Left lobe of liver (tissue), 2 donors: ENCODE results near the gene SLCO3A1. TPM values are rescaled to one million over a fixed set of nuclear protein-coding genes. Genes with fewer than 3 reads are reported as not detected.

Experiments
- ATAC-seq: fragments of 200-7000 bp; cut with Tn5 transposase; one replicate; pipeline ENCODE4 v1.9.1; 2020; ENCODE audit warnings: mild to moderate bottlenecking, moderate library complexity
- DNase-seq: peaks from one replicate; pipeline ENCODE4 v3.0.0-alpha.2; 2020; ENCODE audit warnings: low spot score
- total RNA-seq: library from RNA; stranded (reverse); gene quantifications from one replicate; pipeline ENCODE4 v1.2.1, GENCODE V29; 2021
- donor health status: DM: no; HTN: no; CAD: no; lungs with moderate emphysema.
- donor health status: DM: no; HTN: yes; CAD: no.

The SLCO3A1 gene
- total RNA-seq, 1 donor from 2014 or later = 3.4 TPM

DNA sequence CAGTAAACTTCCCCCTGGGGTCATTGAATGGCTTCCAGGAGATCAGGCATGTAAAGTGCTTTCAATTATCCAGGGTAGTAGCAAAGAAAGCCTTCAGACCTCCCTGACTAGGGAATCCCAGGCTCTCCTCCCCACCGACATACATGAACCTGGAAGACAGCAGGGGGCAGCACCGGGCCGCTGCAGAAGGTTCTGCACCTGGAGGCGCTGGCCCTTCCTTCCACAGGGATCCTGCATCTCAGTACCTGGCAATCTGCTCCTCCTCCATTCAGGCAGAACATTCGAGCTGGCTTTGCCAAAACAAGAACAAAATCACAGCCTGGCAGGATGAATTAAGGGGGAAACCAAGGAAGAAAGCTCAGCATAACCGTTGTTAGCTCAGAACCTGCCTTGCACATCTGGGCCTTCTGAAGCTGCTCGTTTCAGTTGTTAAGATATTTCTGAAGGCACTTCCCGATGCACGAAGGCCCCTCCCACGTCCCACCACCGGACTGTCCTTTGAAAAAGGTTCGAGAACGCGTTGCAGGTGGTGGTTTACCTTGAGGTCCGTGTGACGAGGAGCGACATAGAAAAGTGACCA is 237.7 kb downstream of the SLCO3A1 start:
- peak; percentile 62 for DNase-seq
- ATAC-seq = peak; percentile 94

DNA sequence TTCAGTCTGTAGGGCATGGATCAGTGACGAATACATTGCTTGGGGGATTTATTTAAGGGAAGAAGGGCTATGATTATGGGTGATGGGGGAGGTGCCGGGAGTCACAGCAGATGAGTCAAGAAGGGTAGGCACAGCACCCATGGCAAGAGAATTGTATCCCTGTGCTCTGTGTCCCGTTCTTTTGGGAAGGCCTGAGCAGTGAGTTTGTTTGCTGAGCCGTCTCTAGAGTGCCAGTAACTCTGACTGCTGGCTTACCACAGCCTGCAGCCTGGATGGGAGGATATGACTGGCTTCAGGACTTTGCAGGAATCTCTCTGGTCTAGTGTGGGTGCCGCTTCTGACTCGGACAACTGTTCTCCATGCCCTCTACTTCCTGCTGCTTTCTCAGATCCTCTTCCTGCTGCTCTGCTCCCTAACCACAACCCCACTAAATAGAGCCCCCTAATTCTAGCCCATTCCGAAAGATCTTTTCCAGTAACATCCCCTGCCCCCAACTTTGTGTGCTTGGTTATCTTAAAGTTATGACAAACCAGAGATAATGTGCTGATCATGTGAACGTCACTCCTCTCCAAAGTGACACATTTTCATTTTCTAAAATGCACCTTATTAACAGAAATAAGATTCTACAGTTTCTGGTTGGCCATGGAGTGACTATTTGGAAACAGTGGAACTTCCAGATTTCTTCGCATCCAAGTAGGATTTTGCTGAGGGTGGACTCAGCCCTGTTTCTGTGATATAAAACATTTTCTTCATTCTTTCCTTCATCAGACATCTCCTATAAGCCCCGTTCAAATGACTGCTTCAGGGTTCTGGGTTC is 239.0 kb downstream of the SLCO3A1 start:
- ATAC-seq (no peak), DNase-seq (no peak)

DNA sequence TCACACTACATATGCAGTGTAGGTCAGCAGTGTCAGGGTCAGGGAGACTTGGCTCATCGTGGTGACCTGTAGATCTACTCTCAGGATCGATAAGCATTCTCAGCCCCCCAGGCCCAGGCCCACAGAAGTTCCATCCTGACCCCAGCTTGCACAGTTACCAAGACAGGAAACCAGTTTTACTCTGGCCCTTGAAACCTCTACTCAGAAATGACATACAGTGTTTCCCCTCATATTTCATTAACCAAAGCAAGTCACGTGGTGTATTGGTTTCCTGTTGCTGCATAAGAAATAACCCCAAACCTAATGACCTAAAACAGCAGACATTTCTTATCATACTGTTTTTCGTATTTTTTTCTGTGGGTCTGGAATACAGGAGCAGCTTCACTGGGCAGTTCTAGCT is 242.2 kb downstream of the SLCO3A1 start:
- ATAC-seq = no peak
- DNase-seq = no peak

DNA sequence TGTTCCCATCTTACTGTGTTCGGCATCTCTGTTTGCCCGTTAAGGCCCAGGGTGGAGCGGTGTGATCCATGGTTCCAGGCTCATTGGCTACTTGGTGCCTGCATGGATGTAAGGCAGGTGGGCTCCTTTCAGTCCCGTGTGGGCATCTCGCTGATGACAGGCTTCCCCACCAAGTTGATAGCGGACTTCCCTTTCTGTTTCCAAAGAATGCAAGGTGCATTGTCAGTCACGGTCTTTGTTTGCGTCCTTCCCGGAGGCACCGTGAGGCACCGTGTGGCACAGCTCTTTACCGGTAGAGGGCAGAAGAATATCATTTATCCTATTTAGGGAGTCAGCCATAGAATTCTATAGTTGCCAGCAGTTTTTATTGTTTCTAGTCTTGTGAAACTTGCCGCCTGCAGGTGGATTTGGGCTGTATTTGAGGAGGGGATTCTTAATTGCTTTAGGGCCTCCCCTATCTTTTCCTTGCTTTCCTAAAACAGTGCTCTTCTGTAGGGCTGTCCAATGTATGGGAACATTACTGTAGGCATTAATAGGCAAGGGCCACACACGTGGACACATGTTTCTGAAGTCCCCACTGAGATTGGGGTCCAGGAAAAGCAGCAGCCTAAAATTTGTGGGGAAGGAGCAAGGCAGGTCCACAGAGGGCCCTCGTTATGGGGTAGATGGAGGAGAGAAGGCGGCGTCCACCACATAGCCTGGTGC is 244.1 kb downstream of the SLCO3A1 start:
- DNase-seq (no peak), ATAC-seq (peak; percentile 96)

DNA sequence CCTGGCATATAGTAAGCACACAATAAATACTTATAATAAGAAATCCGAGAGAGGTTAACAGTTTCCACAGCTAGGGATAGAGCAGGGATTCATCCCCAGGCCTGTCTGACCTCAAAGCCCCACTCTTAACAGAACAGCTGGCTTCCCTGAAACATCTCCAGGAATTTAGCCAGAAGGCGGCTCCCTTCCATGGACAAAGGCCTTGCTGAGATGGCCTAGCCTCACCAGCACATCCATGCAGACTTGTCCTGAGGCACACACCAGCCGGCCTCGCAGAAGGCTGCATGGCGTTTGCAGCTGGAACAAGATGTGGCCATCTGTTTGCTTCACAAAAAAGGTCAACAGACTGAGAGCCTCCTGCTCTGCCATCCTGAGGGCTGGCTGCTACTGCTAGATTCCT is 245.4 kb downstream of the SLCO3A1 start:
- DNase-seq (no peak), ATAC-seq (peak; percentile 43)

DNA sequence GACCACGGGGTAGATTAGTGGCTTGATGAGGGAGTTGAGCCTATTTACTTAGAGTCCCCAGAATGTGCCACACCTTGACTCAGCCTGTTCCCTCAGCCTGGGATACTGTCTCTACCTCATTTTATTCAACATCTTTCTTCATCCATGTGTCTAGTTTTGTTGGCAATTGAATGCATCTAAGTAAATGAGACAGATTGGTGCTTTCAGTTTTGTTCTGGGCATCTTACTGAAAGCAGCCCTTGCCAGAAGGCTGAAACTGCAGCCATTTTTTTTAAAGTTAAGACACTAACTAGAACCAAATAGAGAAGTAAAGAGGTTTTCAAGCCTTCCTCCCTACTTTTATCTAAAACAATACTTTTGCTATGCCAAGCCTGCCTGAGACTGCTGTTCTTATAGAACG is 246.8 kb downstream of the SLCO3A1 start:
- DNase-seq (no peak), ATAC-seq (no peak)

DNA sequence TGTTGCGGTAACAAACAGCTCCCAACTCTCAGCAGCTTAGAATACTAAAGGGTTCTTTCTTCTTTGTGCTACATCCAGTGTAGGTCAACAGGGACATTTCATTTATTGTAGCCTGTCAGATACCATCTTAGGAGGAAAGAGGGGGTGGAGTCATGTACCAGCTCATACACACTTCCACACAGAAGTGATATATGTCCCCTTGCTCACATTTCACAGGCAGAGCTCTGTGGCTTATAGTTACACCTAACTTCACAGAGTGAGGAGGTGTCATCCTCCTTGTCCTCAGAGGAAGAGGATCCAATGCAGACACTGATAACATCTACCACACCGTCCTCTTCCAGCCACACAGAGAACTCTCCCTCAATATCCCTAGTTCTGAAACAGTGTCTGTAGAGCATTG is 247.2 kb downstream of the SLCO3A1 start:
- ATAC-seq (no peak), DNase-seq (no peak)

DNA sequence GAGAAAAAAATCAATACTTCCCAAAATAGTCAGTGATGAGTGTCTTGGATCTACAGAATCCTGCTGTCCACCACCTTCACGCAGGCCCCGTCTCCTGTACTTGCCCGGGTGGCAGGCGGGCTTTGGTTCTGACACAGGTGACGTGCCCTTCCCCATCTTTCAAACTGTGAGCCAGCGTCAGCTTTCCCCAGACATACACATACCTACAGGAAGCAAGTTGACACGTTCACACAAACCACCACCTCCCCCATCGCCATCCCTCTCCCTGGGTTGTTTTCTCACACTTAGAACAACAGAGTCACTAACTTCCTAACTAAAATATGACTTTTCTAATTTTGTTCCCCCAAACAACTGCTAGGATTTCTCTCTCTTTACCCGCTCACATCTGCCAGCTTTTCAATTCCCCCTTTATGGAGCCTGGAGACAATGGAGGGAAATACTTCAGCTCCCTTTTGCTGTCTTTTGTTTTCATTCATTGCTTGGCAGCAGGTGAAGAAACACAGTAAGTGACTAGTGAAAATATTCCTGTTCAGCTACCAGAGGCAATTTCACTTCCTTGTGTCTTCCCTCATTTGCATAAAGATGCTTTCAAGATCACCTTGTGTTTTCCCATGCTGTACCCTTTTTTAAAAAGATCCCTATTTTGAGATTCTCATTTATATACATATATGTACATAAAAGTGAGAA is 248.3 kb downstream of the SLCO3A1 start:
- DNase-seq (no peak), ATAC-seq (no peak)

DNA sequence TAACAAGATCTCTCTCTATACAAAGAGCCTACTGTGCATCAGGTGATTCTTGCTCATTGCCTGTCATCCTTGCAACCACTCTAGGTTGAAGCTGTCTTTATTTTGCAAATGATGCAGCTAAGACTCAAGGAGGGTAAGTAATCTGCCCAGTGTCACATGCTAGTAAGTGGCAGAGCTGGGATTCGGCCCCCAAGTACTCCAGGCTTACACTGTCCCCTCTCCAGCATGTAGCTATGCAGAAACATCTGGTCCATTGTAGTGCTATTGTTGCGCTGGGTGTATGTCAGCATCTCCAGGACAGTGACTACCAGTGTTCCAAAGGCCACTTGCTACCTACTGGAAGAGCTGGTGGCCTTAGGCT is 248.9 kb downstream of the SLCO3A1 start:
- DNase-seq = no peak
- no peak for ATAC-seq

DNA sequence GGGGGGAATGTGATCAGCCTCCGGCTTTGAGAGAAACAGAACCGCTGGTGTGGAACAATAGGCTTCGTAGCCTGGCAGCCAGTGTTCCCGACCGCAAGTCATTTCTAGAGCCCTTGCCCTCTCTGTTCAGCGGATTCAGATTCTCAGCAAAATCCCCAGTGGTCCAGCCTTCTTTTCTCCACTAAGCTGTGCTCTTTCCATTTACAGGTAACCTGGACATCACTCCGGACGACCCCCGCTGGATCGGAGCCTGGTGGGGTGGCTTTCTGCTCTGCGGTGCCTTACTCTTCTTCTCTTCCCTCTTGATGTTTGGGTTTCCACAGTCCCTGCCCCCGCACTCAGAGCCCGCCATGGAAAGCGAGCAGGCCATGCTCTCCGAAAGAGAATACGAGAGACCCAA is 250.6 kb downstream of the SLCO3A1 start:
- no peak for DNase-seq
- ATAC-seq = no peak

DNA sequence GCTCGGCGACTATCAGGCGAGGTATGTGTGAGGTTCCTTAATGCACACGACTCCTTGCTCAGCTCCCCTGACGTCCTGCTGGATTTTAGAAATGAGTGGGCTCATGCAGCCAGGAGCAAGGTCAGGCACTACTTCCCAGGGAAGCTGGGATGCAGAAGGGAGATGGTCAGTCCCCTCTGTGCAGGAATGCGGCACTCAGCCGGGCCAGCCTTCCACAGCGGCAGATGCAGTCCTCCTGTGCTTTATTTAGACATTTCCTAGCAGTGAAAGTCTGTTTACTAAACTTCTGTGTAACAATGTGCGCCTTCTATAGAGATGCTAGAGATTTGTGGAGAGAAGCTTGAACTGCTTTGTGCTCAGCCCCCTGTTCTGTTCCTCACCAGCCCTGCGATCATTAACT is 252.1 kb downstream of the SLCO3A1 start:
- DNase-seq (no peak), ATAC-seq (no peak)

DNA sequence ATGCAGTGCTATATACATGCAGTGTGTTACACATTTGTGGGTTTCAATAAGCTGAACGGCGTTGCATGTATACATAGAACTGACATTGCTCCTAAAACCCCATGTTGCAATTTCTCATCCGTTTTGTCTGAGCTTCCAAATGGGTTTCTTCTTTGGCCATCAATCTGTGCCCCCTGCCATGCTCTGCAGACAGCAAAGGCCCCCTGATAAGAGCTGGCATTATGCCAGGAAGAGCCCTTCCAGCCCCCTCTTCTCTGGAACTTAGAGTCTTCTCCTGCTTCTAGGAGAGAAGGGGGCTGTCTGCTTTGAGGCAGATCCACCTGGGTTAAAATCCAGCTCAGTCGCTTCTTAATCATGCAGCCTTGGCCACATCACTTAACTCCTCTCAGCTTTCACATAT is 254.0 kb downstream of the SLCO3A1 start:
- ATAC-seq = no peak
- no peak for DNase-seq

DNA sequence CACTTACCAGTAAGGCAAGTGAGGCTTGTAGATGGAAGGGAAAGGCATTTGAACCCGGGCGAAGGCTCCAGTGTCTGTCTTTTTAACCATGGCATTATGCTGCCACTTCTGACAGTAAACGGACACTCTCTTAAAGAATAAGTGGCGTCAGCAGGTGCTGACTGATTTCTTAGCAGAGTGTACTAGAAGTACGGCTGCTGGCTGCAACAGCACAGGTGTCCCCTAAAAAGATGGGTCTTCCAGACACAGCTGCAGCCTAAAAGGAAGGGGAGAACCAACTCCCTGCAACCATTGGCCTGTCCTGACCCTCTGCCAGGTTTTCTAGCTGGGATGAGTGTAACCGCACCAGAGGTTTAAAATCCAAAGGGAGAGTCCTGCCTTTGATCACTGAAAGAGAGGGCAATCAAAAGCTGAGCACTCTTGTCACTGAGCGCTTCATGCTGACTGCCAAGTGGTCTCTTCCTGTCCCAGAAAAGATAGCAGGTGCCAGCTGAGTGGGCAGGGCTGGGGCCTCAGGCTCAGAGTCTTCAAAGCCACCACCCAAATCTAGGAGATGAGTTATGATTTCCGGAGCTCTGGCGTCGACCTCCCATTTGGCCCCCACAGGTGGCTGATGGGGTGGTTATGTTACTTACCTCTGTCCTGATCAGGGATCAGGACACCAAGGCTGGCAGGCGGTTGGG is 255.8 kb downstream of the SLCO3A1 start:
- ATAC-seq (no peak), DNase-seq (no peak)

DNA sequence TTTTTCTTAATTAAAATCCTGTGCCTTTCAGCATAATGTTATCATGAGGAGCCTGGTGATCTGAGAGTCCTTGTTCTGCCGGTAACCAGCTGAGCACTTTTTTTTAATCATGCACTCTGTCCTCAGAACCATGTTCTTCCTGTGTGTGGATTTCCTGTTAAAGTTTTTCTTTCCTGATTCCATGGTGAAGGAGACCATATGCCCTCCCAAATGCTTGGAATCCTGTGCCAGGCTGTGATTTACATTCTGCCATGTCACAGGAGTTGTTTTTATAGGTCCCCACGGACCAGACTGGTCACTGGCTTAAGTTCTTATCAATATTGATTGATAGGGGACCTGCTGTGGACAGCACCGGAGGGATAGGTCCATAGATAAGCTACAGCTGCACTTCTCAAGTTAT is 257.8 kb downstream of the SLCO3A1 start:
- no peak for ATAC-seq
- no peak for DNase-seq

DNA sequence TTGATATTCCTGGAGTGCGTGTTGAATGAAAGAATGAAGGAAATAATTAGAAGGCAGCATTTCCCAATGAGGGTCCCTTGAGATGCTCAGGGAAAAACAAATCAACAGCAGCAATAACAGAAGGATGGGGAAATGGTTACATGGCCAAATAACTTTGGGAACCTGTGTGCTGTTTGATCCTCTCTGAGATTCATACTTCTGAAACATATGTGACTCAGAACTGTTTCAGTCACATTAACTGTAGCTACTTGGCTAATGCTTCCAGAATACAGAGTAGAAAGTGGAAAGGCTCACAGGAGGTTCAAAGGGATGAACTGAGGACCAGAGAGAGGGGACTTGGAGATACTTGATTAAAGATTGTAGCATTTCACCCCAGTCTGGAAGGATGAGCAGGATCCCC is 258.2 kb downstream of the SLCO3A1 start:
- ATAC-seq = no peak
- DNase-seq = no peak

DNA sequence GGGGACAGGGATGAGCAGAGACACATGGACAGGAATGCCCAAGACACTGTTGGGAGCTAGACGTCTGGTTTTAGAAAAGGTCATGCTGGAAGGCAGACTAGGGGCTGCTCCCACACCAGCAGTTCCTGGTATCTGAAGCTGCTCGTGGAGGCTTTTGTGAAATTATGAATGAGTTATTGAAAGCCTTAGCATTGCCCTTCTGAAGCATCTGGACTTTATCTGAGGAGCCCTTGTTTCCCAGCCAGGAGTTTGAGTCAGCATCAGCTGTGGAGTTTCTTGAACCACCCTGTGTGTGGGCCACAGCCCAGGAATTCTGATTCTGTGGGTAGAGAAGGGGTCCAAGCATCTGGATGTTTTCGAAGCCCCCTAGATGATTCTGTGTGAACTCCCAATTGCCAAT is 258.7 kb downstream of the SLCO3A1 start:
- DNase-seq (no peak), ATAC-seq (no peak)

DNA sequence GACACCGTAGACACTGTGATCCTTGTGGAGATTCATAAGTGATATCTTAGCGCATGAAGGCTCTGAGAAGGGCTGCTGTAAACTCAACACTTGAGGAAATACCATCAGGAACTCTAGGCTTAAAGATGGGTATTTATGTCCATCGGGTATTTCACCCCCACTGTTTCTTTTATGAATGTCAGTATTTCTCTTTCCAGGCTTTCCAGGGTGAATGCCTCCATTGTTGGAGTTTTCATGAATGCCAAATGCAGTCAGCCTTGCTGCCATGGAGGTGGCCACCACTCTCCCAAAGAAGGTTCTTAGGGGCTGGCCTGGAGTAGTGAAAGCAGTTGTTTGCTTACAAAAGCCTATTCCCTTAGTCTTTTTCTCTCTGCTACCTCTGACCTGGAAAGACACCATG is 259.2 kb downstream of the SLCO3A1 start:
- no peak for ATAC-seq
- no peak for DNase-seq

DNA sequence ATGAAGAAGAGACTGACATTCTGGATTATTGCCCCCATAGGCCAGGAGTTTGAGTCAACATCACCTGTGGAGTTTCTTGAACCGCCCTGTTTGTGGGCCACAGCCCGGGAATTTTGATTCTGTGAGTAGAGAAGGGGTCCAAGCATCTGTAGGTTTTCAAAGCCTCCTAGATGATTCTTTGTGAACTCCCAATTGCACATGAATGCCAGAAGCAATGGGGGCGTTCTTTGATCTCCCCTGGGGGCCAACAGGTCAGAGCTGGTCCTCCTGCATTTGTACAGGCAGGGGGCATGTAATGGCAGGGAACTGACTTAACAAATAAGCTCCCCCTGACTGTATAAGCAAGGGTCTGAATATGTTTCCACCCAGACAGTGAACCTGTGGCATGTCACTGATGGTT is 260.3 kb downstream of the SLCO3A1 start:
- no peak for ATAC-seq
- DNase-seq = no peak

DNA sequence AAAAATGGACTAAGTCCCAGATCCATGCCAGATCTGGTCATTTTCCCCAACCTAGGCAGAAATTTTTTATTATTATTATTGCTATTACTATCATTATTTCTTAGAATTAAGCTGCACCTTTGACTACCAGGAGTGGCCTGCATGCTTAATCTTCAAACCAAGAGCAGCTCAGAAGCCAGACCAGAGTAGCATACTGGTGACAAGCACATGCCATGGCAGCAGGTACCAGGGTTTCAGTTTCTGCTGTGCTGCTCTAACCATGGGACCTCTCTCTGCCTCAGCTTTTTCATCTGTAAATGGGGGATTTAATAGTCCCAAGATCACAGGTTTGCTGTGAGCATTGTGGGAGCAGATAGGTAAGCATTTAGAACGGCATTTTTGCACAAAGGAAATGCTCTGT is 262.3 kb downstream of the SLCO3A1 start:
- DNase-seq = no peak
- ATAC-seq = no peak

DNA sequence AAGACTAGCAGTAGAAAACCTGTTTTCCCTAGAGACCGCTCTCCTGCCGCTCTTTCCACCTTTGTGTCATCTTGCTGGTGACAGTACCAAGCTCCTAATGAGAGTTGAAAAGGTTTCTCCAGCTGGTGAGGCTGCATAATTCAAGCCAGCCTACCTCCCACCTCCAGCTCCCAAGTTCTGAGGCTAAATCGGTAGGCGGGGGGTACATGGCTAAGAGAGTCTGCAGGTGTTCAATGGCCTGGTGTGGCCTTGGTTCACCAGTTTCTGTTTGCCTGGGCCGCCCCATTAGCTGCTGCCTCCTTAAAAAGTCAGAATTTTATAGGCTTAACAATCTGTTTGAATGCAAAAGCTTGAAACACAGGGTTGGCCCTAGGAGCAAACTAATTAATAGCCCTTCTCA is 262.8 kb downstream of the SLCO3A1 start:
- ATAC-seq = no peak
- DNase-seq = no peak

DNA sequence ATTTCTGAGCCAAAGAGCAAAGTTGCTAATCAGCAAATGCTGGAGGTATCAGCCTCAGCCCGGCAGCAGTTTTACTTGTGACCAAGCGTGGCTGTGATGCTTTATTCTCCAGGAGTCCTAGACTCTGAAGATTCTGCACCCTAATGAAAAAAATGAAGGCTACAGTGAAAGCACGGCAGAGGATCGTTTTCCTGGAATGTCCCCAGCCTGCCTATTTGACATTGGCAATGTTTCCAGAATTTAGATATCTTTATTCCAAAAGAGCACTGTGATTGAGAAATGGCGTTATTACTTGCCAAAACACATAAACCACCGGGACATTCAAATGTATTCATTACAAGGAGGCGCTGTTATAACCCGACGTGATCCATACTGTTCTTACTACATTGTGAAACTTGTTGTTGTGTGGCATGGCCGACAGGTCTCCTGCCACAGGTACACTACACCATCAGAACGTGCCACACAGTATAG is 263.8 kb downstream of the SLCO3A1 start:
- ATAC-seq (peak; percentile 85), DNase-seq (peak; percentile 73)
